Measurements from ENCODE around the gene WT1.

DNA sequence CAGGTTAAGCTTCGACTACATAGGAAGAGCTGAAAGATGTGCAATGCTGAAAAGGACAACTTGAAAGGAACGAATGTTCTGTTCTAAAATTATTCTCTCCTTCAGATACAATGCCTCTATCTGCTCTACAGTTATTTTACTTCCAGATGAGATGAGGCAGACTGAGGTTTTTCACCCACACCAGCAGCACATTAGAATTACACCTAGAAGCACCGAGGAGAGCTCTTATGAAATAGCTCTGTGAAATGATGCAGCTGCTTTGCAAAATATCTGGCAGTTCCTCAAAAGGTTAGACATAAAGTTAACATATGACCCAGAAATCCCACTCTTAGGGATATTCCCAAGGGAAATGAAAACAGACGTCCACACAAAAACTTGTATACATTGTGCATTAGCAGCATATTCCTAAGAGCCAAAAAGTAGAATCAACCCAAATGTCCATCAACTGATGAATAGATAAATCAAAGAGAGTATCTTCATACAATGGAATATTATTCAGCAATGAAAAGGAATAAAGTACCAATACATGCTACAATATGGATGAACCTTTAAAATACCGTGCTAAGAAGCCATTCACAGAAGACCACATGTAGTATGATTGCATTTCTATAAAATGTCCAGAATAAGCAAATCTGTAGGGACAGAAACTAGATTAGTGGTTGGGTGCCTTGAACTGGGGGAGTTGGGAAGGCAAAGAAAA is 34.5 kb downstream of the WT1 start:
- TF ChIP-seq ZSCAN23 (tag by site-specific recombination; IDR thresholded peaks at IDR 0.05) = no peak
- no peak for TF ChIP-seq ZIC2 (tag by site-specific recombination; IDR thresholded peaks at IDR 0.05)
- TF ChIP-seq ZNF658 (tag by site-specific recombination; IDR thresholded peaks at IDR 0.05) = no peak
- TF ChIP-seq, protein P1, sequence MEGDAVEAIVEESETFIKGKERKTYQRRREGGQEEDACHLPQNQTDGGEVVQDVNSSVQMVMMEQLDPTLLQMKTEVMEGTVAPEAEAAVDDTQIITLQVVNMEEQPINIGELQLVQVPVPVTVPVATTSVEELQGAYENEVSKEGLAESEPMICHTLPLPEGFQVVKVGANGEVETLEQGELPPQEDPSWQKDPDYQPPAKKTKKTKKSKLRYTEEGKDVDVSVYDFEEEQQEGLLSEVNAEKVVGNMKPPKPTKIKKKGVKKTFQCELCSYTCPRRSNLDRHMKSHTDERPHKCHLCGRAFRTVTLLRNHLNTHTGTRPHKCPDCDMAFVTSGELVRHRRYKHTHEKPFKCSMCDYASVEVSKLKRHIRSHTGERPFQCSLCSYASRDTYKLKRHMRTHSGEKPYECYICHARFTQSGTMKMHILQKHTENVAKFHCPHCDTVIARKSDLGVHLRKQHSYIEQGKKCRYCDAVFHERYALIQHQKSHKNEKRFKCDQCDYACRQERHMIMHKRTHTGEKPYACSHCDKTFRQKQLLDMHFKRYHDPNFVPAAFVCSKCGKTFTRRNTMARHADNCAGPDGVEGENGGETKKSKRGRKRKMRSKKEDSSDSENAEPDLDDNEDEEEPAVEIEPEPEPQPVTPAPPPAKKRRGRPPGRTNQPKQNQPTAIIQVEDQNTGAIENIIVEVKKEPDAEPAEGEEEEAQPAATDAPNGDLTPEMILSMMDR (tag by site-specific recombination; IDR thresholded peaks at IDR 0.05) = no peak
- TF ChIP-seq ZNF558 (tag by site-specific recombination; IDR thresholded peaks at IDR 0.05) = no peak
- TF ChIP-seq ZNF302 (tag by site-specific recombination; IDR thresholded peaks at IDR 0.05; ENCODE audit: low read depth) = no peak
- TF ChIP-seq, protein P2, sequence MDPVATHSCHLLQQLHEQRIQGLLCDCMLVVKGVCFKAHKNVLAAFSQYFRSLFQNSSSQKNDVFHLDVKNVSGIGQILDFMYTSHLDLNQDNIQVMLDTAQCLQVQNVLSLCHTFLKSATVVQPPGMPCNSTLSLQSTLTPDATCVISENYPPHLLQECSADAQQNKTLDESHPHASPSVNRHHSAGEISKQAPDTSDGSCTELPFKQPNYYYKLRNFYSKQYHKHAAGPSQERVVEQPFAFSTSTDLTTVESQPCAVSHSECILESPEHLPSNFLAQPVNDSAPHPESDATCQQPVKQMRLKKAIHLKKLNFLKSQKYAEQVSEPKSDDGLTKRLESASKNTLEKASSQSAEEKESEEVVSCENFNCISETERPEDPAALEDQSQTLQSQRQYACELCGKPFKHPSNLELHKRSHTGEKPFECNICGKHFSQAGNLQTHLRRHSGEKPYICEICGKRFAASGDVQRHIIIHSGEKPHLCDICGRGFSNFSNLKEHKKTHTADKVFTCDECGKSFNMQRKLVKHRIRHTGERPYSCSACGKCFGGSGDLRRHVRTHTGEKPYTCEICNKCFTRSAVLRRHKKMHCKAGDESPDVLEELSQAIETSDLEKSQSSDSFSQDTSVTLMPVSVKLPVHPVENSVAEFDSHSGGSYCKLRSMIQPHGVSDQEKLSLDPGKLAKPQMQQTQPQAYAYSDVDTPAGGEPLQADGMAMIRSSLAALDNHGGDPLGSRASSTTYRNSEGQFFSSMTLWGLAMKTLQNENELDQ (tag by site-specific recombination; IDR thresholded peaks at IDR 0.05; ENCODE audit: low read depth) = no peak

Measured in HEK293 (cell line).